Activated CD4-positive, alpha-beta T cell treated with anti-CD3 and anti-CD28 coated beads, Interleukin-2, amount 10 ng/mL, durations not matched to agents 24 days and 14 days (primary cell): ENCODE measurements around the gene TMEM219. TPM values are rescaled to one million over a fixed set of nuclear protein-coding genes. Genes with fewer than 3 reads are reported as not detected.
A peak's percentile ranks its signal among the peaks of the same experiment; 100 is the strongest.

ENCODE experiments used
- DNase-seq: peaks from one replicate; pipeline ENCODE4 v3.0.0; 2022
- H3K27ac Mint-ChIP-seq: one replicate; pipeline ENCODE4 v1.8.0; 2022; ENCODE audit warnings: mild to moderate bottlenecking, mixed read lengths
- H3K27me3 Mint-ChIP-seq: one replicate; pipeline ENCODE4 v1.8.0; 2022; ENCODE audit warnings: mixed read lengths
- H3K36me3 Mint-ChIP-seq: one replicate; pipeline ENCODE4 v1.8.0; 2022; ENCODE audit warnings: low read depth, mild to moderate bottlenecking, mixed read lengths
- H3K4me1 Mint-ChIP-seq: one replicate; pipeline ENCODE4 v1.8.0; 2021; ENCODE audit warnings: mixed read lengths
- H3K4me3 Mint-ChIP-seq: one replicate; pipeline ENCODE4 v1.8.0; 2022; ENCODE audit warnings: mild to moderate bottlenecking, moderate library complexity, mixed read lengths
- H3K9me3 Mint-ChIP-seq: one replicate; pipeline ENCODE4 v1.8.0; 2021; ENCODE audit warnings: mixed read lengths
- intact Hi-C: fragments of 100-400 bp; cut with micrococcal nuclease; formaldehyde crosslinking; loops from one replicate; pipeline ENCODE4 v1.15.1; 2023
- total RNA-seq: library from RNA; stranded (reverse); gene quantifications from 2 replicates; pipeline ENCODE4 v1.2.3, GENCODE V29; 2022

TMEM219 gene
- total RNA-seq: 41.7 and 43.8 TPM in 2 replicates

GRCh38 chr16:29961479-29962343, at the start of gene TMEM219:
Gene TMEM219 (plus strand): TSS chr16:29962079. CDS start chr16:29963144, 1,065 bp downstream.
- DNase-seq: peak; percentile 99
- Mint-ChIP-seq H3K27ac (peak within 1 kb of the TSS; percentile 87), H3K27me3 (no peaks in the 10 kb centered on the region), H3K4me1 (peaks cover 15% of the 10 kb centered on the region), H3K9me3 (no peaks in the 10 kb centered on the region), H3K36me3 (peaks cover 10% of the 10 kb centered on the region), H3K4me3 (peak within 1 kb of the TSS; percentile 92)
- intact Hi-C loops: loop anchor here (1.0 kb wide), 3 partner anchors 12 to 36 kb away; partner anchors contain the start of genes INO80E and TAOK2

- DNase-seq: no peak
- peaks cover 15% of the 10 kb centered on the region for H3K36me3 Mint-ChIP-seq
- no peak overlapping the region for H3K4me3 Mint-ChIP-seq
- no peak overlapping the region for H3K27ac Mint-ChIP-seq
- H3K9me3 Mint-ChIP-seq: no peaks in the 10 kb centered on the region
- H3K27me3 Mint-ChIP-seq: no peaks in the 10 kb centered on the region
- peaks cover 5% of the 10 kb centered on the region for H3K4me1 Mint-ChIP-seq
- intact Hi-C loops: no loop called here
Observed at GRCh38 chr16:29912087-29912486, 49.8 kb upstream of the TMEM219 start.

GRCh38 chr16:29913514-29913913, 48.4 kb upstream of the TMEM219 start:
- intact Hi-C loops: no loop called here

GRCh38 chr16:29915590-29916247, 46.2 kb upstream of the TMEM219 start:
- no peak overlapping the region for H3K4me3 Mint-ChIP-seq
- DNase-seq: no peak
- H3K27ac Mint-ChIP-seq: no peak overlapping the region
- H3K36me3 Mint-ChIP-seq: peaks cover 28% of the 10 kb centered on the region
- H3K4me1 Mint-ChIP-seq: peaks cover 7% of the 10 kb centered on the region
- intact Hi-C loops: no loop called here
- H3K9me3 Mint-ChIP-seq: no peaks in the 10 kb centered on the region
- H3K27me3 Mint-ChIP-seq: no peaks in the 10 kb centered on the region

More at GRCh38 chr16:29913514-29913913, 48.4 kb upstream of the TMEM219 start:
- Mint-ChIP-seq H3K4me1 (peaks cover 5% of the 10 kb centered on the region), H3K36me3 (peaks cover 13% of the 10 kb centered on the region), H3K4me3 (no peak overlapping the region), H3K9me3 (no peaks in the 10 kb centered on the region), H3K27me3 (no peaks in the 10 kb centered on the region), H3K27ac (no peak overlapping the region)
- no peak for DNase-seq

GRCh38 chr16:29916979-29917378, 44.9 kb upstream of the TMEM219 start:
- Mint-ChIP-seq H3K4me3 (no peak overlapping the region), H3K36me3 (peaks cover 38% of the 10 kb centered on the region), H3K9me3 (no peaks in the 10 kb centered on the region), H3K27me3 (no peaks in the 10 kb centered on the region), H3K4me1 (peaks cover 9% of the 10 kb centered on the region), H3K27ac (no peak overlapping the region)
- intact Hi-C loops: no loop called here
- DNase-seq: no peak

GRCh38 chr16:29920288-29921033, 41.4 kb upstream of the TMEM219 start:
- no peaks in the 10 kb centered on the region for H3K9me3 Mint-ChIP-seq
- DNase-seq: no peak
- intact Hi-C loops: loop anchor here (10.0 kb wide), 1 partner anchor 116 kb away; the partner anchor contains the start of gene MAZ
- H3K4me1 Mint-ChIP-seq: peaks cover 26% of the 10 kb centered on the region
- H3K4me3 Mint-ChIP-seq: no peak overlapping the region
- H3K36me3 Mint-ChIP-seq: peaks cover 46% of the 10 kb centered on the region
- H3K27me3 Mint-ChIP-seq: no peaks in the 10 kb centered on the region
- H3K27ac Mint-ChIP-seq: peak overlapping the region; percentile 1

- Mint-ChIP-seq H3K9me3 (no peaks in the 10 kb centered on the region), H3K36me3 (peaks cover 43% of the 10 kb centered on the region), H3K4me3 (no peak overlapping the region), H3K27ac (peak overlapping the region; percentile 1), H3K27me3 (no peaks in the 10 kb centered on the region), H3K4me1 (peaks cover 22% of the 10 kb centered on the region)
- DNase-seq: no peak
- intact Hi-C loops: loop anchor here (10.0 kb wide), 1 partner anchor 116 kb away; the partner anchor contains the start of gene MAZ
Observed at GRCh38 chr16:29921034-29921385, 40.9 kb upstream of the TMEM219 start.

GRCh38 chr16:29922326-29922725, 39.6 kb upstream of the TMEM219 start:
- intact Hi-C loops: loop anchor here (10.0 kb wide), 1 partner anchor 118 kb away; the partner anchor contains the start of gene MAZ
- no peak overlapping the region for H3K27ac Mint-ChIP-seq

GRCh38 chr16:29922986-29923501, 38.8 kb upstream of the TMEM219 start:
- Mint-ChIP-seq H3K9me3 (no peaks in the 10 kb centered on the region), H3K27me3 (no peaks in the 10 kb centered on the region), H3K4me1 (peaks cover 37% of the 10 kb centered on the region), H3K36me3 (peaks cover 42% of the 10 kb centered on the region), H3K4me3 (no peak overlapping the region), H3K27ac (no peak overlapping the region)
- no peak for DNase-seq
- intact Hi-C loops: loop anchor here (10.0 kb wide), 1 partner anchor 118 kb away; the partner anchor contains the start of gene MAZ

More at GRCh38 chr16:29922326-29922725, 39.6 kb upstream of the TMEM219 start:
- DNase-seq: no peak
- Mint-ChIP-seq H3K4me1 (peaks cover 33% of the 10 kb centered on the region), H3K4me3 (no peak overlapping the region), H3K27me3 (no peaks in the 10 kb centered on the region), H3K36me3 (peaks cover 43% of the 10 kb centered on the region), H3K9me3 (no peaks in the 10 kb centered on the region)

- H3K9me3 Mint-ChIP-seq: no peaks in the 10 kb centered on the region
- H3K4me1 Mint-ChIP-seq: peaks cover 37% of the 10 kb centered on the region
- no peaks in the 10 kb centered on the region for H3K27me3 Mint-ChIP-seq
- peak; percentile 65 for DNase-seq
- H3K4me3 Mint-ChIP-seq: peak overlapping the region; percentile 91
- intact Hi-C loops: loop anchor here (1.0 to 10.0 kb wide), 2 partner anchors 36 to 120 kb away; partner anchors contain the start of gene MAZ
- peaks cover 32% of the 10 kb centered on the region for H3K36me3 Mint-ChIP-seq
- H3K27ac Mint-ChIP-seq: peak overlapping the region; percentile 90
Observed at GRCh38 chr16:29925105-29925756, 36.6 kb upstream of the TMEM219 start.

GRCh38 chr16:29925781-29926710, 35.8 kb upstream of the TMEM219 start, which contains the start of gene KCTD13:
Gene KCTD13 (minus strand): TSS chr16:29926226. CDS start chr16:29926033, 193 bp downstream.
- peaks cover 34% of the 10 kb centered on the region for H3K4me1 Mint-ChIP-seq
- peak within 1 kb of the TSS; percentile 95 for H3K27ac Mint-ChIP-seq
- peak; percentile 99 for DNase-seq
- H3K27me3 Mint-ChIP-seq: no peaks in the 10 kb centered on the region
- peaks cover 24% of the 10 kb centered on the region for H3K36me3 Mint-ChIP-seq
- H3K9me3 Mint-ChIP-seq: no peaks in the 10 kb centered on the region
- intact Hi-C loops: loop anchor here (1.0 to 10.0 kb wide), 6 partner anchors 26 to 121 kb away; partner anchors contain the start of genes ASPHD1, CDIPT, INO80E and MAZ
- H3K4me3 Mint-ChIP-seq: peak within 1 kb of the TSS; percentile 91

GRCh38 chr16:29926711-29927052, 35.2 kb upstream of the TMEM219 start:
- H3K27ac Mint-ChIP-seq: peak overlapping the region; percentile 95
- H3K27me3 Mint-ChIP-seq: no peaks in the 10 kb centered on the region
- H3K36me3 Mint-ChIP-seq: peaks cover 20% of the 10 kb centered on the region
- peaks cover 33% of the 10 kb centered on the region for H3K4me1 Mint-ChIP-seq
- intact Hi-C loops: loop anchor here (1.0 to 10.0 kb wide), 5 partner anchors 26 to 122 kb away; partner anchors contain the start of genes ASPHD1, CDIPT, INO80E and MAZ
- DNase-seq: peak; percentile 66
- no peaks in the 10 kb centered on the region for H3K9me3 Mint-ChIP-seq
- H3K4me3 Mint-ChIP-seq: peak overlapping the region; percentile 91
